ENCODE results near the gene NPIPB9. TPM values are rescaled to one million over a fixed set of nuclear protein-coding genes. Genes with fewer than 3 reads are reported as not detected.
"Not testable (repeated sequence)": the region's sequence is repeated elsewhere in the genome, so short reads cannot be mapped to it uniquely, and the experiment has no call there.

Gene NPIPB9
- total RNA-seq, 1 donor from 2014 or later = 2.4 TPM

- H3K36me3 Mint-ChIP-seq (ENCODE audit: low read depth); H3K27ac Mint-ChIP-seq; H3K4me1 Mint-ChIP-seq (ENCODE audit: low read depth); H3K9me3 Mint-ChIP-seq; intact Hi-C loops (cut with micrococcal nuclease); DNase-seq (ENCODE audit: low spot score); H3K27me3 Mint-ChIP-seq (ENCODE audit: insufficient read depth); H3K4me3 Mint-ChIP-seq: not testable (repeated sequence)
Measured at GRCh38 chr16:28781697-28782096, 30.1 kb downstream of the NPIPB9 start.

- H3K4me1 Mint-ChIP-seq (ENCODE audit: low read depth); H3K4me3 Mint-ChIP-seq; H3K27me3 Mint-ChIP-seq (ENCODE audit: insufficient read depth); intact Hi-C loops (cut with micrococcal nuclease); H3K36me3 Mint-ChIP-seq (ENCODE audit: low read depth); H3K9me3 Mint-ChIP-seq; DNase-seq (ENCODE audit: low spot score); H3K27ac Mint-ChIP-seq: not testable (repeated sequence)
Measured at GRCh38 chr16:28782357-28782756, 30.8 kb downstream of the NPIPB9 start.

GRCh38 chr16:28802235-28803019 lies 50.8 kb downstream of the NPIPB9 start:
- H3K36me3 Mint-ChIP-seq (ENCODE audit: low read depth); H3K9me3 Mint-ChIP-seq; H3K27ac Mint-ChIP-seq; intact Hi-C loops (cut with micrococcal nuclease); DNase-seq (ENCODE audit: low spot score); H3K27me3 Mint-ChIP-seq (ENCODE audit: insufficient read depth); H3K4me1 Mint-ChIP-seq (ENCODE audit: low read depth): not testable (repeated sequence)
- peak overlapping the region; percentile 69 for H3K4me3 Mint-ChIP-seq

- H3K27me3 Mint-ChIP-seq (ENCODE audit: insufficient read depth); H3K4me1 Mint-ChIP-seq (ENCODE audit: low read depth); H3K36me3 Mint-ChIP-seq (ENCODE audit: low read depth); H3K4me3 Mint-ChIP-seq; H3K9me3 Mint-ChIP-seq; DNase-seq (ENCODE audit: low spot score); intact Hi-C loops (cut with micrococcal nuclease); H3K27ac Mint-ChIP-seq: not testable (repeated sequence)
Measured at GRCh38 chr16:28807445-28808120, 56.0 kb downstream of the NPIPB9 start.

- no peak overlapping the region for H3K27ac Mint-ChIP-seq
- DNase-seq (ENCODE audit: low spot score) = no peak
- intact Hi-C loops (cut with micrococcal nuclease) = loop anchor here (5.0 kb wide), 3 partner anchors 207 to 987 kb away; partner anchors contain the start of genes KIF22 and MAZ
- H3K36me3 Mint-ChIP-seq (ENCODE audit: low read depth) = peaks cover 13% of the 10 kb centered on the region
- peaks cover 21% of the 10 kb centered on the region for H3K4me1 Mint-ChIP-seq (ENCODE audit: low read depth)
- no peaks in the 10 kb centered on the region for H3K9me3 Mint-ChIP-seq
- no peak overlapping the region for H3K4me3 Mint-ChIP-seq
- H3K27me3 Mint-ChIP-seq (ENCODE audit: insufficient read depth) = peaks cover 4% of the 10 kb centered on the region
Measured at GRCh38 chr16:28820016-28820415, 68.4 kb downstream of the NPIPB9 start.

GRCh38 chr16:28820546-28820945 lies 69.0 kb downstream of the NPIPB9 start:
- H3K27ac Mint-ChIP-seq = peak overlapping the region; percentile 57
- peak overlapping the region; percentile 43 for H3K4me3 Mint-ChIP-seq
- H3K27me3 Mint-ChIP-seq (ENCODE audit: insufficient read depth); DNase-seq (ENCODE audit: low spot score); H3K9me3 Mint-ChIP-seq: not testable (repeated sequence)
- peaks cover 17% of the 10 kb centered on the region for H3K36me3 Mint-ChIP-seq (ENCODE audit: low read depth)
- intact Hi-C loops (cut with micrococcal nuclease) = loop anchor here (5.0 kb wide), 3 partner anchors 207 to 987 kb away; partner anchors contain the start of genes KIF22 and MAZ
- peaks cover 26% of the 10 kb centered on the region for H3K4me1 Mint-ChIP-seq (ENCODE audit: low read depth)

- Mint-ChIP-seq H3K27ac (peak overlapping the region; percentile 79), H3K9me3 (no peaks in the 10 kb centered on the region), H3K4me3 (peak overlapping the region; percentile 90), H3K27me3 (ENCODE audit: insufficient read depth) (peaks cover 4% of the 10 kb centered on the region), H3K36me3 (ENCODE audit: low read depth) (peaks cover 29% of the 10 kb centered on the region), H3K4me1 (ENCODE audit: low read depth) (peaks cover 40% of the 10 kb centered on the region)
- no peak for DNase-seq (ENCODE audit: low spot score)
- intact Hi-C loops (cut with micrococcal nuclease) = loop anchor here (5.0 kb wide), 3 partner anchors 205 to 985 kb away; partner anchors contain the start of genes KIF22 and MAZ
Measured at GRCh38 chr16:28821874-28822519, 70.4 kb downstream of the NPIPB9 start.

Other genes starting within 250 kb of the NPIPB9 start
- gene IL27, start 245.0 kb upstream of the NPIPB9 start, total RNA-seq = not detected in 2 replicates
- not detected in 2 replicates for gene NUPR1, start 212.8 kb upstream of the NPIPB9 start, total RNA-seq
- gene SGF29, start 197.9 kb upstream of the NPIPB9 start, total RNA-seq = 38.6 and 39.0 TPM in 2 replicates
- 0.12 and 0.41 TPM in 2 replicates for gene SULT1A2, start 154.7 kb upstream of the NPIPB9 start, total RNA-seq
- gene SULT1A1, start 141.7 kb upstream of the NPIPB9 start, total RNA-seq = 8.4 and 8.9 TPM in 2 replicates
- 0.70 and 1.2 TPM in 2 replicates for gene NPIPB8, start 113.7 kb upstream of the NPIPB9 start, total RNA-seq
- gene EIF3C, start 40.3 kb upstream of the NPIPB9 start, total RNA-seq = 1,175 and 1,207 TPM in 2 replicates
- gene ATXN2L, start 71.2 kb downstream of the NPIPB9 start, total RNA-seq = 319 and 337 TPM in 2 replicates
- 261 and 264 TPM in 2 replicates for gene TUFM, start 94.6 kb downstream of the NPIPB9 start, total RNA-seq
- 54.2 and 56.2 TPM in 2 replicates for gene SH2B1, start 112.1 kb downstream of the NPIPB9 start, total RNA-seq
- gene ATP2A1, start 126.7 kb downstream of the NPIPB9 start, total RNA-seq = 2.6 and 3.3 TPM in 2 replicates
- 18.3 and 21.1 TPM in 2 replicates for gene RABEP2, start 173.5 kb downstream of the NPIPB9 start, total RNA-seq
- gene CD19, start 180.2 kb downstream of the NPIPB9 start, total RNA-seq = not detected in 2 replicates
- 110 and 111 TPM in 2 replicates for gene NFATC2IP, start 199.2 kb downstream of the NPIPB9 start, total RNA-seq
- gene SPNS1, start 223.0 kb downstream of the NPIPB9 start, total RNA-seq = 21.2 and 26.9 TPM in 2 replicates
- gene LAT, start 233.3 kb downstream of the NPIPB9 start, total RNA-seq = 230 and 234 TPM in 2 replicates

Data from activated T-helper 1 cell treated with anti-CD3 and anti-CD28 coated beads, Interleukin-12 subunit alpha, Interleukin-12 subunit beta, Interleukin-2, Interleukin-4 antibody, amounts not matched to agents 30 ng/mL and 10 ng/mL and 1 ng/mL, durations not matched to agents 14 hours and 24 hours and 36 hours (primary cell).